GM18858 (cell line): ENCODE measurements around the gene CCDC33.

Source experiments
- ATAC-seq: cut with Tn5 transposase; IDR thresholded peaks from one replicate; pipeline ENCODE4 v1.9.1; 2021; ENCODE audit not compliant: unreplicated experiment

Gene CCDC33

DNA sequence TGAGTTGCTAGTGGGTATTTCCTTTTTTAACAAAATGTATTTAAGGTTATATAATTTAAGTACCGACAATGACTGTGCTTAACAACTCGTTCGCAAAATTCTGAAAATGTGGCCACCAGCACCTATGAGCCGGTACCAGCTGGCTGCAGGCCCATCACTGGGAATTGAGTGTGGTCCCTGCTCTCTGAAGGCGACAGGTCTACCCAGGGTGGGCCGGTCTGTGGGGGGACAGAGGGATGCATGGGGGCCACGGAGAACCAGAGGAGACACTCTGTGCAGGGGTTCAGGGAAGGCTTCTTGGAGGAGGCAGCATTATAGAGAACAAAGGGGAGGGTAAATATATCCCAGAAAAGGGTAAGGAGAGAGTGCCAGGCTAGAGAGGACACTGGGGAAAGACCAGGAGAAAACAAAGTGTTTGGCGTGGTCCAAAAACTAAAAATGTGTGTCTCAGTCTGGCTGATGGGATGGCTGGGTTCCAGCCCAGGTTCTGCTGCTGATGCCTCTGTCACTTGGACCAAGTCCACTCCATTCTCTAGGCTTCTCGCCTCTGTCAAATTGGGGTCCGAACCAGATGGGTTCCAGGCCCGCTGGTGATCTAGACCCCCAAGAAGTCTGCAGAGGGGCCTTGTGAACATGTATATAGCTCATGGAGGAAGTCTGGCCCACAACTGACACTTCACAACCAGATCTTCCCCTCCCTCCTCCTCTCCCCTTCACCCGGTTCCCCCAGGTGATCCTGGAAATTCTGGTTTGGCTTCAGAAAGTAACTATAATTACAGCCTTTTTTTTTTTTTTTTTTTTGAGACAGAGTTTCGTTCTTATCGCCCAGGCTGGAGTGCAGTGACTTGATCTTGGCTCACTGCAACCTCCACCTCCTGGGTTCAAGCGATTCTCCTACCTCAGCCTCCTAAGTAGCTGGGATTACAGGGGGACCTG, 142.0 kb downstream of the CCDC33 start:
- ATAC-seq = no peak

DNA sequence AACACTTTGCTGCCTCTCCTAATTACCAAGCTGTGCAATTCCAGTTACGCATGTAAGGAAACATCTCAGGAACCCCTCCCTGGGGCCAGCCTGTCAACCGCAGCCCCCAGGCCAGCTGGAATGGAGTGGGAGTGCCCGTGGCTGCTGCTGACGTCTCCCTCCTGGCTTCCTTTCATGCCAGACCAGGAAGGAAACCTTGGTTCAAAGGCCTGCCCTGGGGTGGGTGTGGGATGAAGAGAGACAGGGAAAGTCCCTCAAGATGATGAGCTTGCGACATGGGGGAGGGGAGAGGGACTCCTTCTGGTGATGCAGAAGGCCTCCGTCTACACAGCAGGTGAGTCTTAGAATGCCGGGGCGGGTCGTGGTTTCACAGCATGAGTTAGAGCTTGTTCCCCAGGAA, 142.7 kb downstream of the CCDC33 start:
- ATAC-seq = no peak

DNA sequence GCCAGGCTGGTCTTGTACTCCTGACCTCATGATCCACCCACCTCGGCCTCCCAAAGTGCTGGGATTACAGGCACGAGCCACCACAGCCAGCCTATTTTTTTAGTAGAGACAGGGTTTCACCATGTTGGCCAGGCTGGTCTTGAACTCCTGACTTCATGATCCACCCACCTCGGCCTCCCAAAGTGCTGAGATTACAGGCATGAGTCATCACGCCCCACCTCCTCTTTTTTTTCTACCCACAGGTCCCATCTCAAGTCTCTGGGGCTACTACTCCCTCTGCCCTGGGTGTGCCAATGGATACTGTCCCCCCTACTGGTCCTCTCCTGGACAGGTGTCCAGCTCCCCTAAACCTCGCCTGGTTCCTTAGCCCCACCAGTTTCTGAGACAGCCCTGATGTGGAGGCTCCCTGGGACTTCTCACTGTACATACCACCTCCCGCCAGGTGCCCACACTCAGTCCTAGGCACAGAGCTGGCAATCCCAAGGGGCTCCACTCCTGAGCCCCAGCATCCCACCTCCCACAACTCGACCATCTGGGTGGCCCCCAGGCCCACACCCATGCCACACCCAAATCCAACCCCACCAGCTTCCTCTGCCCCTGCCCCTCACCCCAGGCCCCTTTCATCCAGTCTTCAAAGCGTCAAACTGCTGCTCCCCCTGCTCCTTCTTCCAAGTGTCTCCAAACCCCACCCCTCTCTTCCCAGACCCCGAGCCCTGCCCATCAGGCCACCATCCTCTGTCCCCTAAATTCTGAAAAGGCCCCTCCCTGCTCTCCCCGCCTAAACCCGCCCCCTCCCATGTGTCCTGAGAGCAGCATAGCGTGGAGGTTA, 144.4 kb downstream of the CCDC33 start:
- ATAC-seq = no peak

DNA sequence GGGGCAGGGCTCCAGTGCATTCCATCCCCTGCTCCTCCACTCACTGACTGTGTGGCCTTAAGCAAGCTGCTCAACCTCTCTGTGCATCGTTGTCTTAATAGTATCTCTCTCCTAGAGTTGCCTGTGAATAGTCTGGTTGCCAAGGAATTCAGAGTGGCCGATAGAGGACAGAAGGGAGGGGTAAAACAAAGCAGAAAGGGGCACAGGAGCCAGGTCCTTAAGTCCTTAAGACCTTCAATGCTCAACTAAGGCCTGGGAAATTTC, 145.0 kb downstream of the CCDC33 start:
- ATAC-seq = no peak

DNA sequence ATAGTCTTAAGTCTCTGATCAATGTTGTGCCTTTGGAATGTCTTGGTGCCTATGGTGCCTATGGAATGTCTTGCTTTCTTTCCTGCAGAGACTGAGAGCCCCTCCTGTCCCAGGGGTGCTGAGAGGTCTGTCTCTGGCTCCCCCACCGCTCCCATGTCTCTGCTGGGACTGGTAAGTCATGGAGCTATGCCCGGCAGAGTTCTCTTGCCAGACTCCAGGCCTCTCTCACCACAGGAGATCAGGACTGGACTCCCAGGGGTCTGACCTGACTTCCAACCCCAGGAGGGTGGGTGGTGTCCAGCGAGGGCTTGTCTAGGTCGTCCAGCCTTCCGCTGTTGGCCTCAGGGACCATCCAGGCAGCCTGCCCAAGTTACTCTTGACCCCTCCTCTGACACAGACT, 145.4 kb downstream of the CCDC33 start:
- no peak for ATAC-seq

DNA sequence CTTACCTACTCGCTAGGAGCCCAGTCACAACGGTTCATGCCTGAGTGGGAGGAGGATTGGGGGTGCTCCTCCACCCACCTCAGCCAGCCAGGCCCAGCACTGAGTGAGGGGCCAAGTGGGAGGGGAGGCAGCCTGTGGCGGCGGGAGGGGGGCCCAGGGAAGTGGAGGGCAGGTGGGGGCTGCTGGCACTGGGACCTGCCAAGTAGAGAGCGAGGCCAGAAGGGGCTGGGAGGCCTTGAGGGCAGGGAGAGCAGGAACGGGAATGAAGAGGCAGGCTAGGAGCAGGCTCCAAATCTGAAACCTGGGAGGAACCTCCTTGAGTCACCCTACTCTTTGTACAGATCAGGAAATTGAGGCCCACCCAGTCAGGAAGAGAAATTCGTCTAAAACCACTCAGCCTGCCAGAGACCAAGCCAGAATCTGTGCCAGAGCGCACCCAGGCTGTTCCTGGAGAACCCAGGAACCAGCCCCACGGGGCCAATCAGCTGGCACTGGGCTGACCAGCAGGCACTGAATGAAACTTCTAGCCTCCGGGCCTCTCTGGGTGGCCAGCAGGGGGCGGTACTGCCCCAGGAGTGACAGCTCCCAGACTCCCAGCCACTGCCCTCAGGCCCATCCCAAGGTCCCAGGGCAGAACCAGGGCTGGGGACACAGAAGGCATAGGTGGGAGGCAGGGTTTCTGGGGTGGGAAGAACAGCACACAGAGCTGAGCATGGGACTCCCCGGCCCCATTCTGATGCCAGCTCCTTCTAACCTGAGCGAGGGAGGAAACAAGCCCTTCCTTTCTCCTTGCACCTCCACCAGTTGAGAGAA, 146.1 kb downstream of the CCDC33 start:
- ATAC-seq = no peak

DNA sequence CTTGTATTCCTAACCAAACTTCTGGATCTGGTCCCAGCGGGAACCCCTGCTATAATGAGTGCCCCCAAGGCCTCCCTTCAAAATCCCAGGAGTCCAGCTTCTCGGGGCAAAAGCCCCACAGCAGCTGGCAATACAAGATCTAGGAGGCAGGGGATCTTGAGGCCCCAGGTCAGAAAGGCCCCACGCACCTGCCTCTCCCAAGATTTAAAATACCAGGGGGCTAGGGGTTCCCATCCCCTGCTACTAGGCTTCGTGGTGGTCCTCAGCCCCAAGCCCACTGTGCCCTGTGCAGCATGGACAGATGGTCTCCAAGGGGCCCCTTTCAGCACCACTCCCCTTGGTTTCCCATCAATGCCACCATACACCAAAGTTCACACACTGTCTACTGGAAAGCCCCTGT, 147.2 kb downstream of the CCDC33 start:
- ATAC-seq = no peak

DNA sequence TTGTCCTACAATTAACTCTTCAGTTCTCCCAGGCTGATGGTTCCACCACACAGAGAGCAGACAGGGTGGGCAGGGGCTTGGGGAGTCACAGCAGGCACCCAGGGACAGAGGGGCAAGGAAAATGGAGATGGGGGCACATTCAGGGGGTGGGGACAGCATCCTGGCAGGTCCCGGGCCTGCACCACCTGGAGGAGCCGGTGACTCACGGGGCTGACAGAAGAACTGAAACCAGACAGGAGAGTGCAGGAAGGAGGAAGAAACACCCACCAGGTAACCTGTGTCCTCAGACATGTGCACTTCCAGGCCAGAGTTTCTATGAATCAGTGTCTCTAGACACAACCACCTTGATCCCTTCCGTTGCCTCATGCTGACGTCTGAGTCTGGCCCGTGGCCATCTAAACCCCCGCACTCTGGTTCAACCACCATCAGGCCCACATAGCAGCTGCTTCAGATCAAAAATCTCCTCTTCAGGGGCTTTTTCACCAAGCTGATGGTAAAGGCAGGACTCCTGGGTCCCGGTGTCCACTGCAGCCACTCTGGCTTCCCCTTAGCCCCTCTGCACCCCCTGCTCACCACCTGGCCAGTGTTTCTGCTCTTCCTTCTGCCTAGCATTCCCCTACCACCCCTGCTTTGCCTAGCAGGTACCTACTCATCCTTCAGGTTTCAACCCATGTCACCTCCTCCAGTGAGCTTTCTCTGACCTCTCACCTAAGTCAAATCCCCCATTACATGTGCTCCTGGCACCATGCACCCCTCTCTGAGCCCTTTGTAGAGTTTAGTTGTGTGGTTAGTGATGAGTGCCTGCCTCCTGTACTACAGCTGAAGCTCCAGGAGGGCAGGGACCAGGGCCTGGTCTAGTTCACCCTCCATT, 147.8 kb downstream of the CCDC33 start:
- peak; percentile 48 for ATAC-seq

DNA sequence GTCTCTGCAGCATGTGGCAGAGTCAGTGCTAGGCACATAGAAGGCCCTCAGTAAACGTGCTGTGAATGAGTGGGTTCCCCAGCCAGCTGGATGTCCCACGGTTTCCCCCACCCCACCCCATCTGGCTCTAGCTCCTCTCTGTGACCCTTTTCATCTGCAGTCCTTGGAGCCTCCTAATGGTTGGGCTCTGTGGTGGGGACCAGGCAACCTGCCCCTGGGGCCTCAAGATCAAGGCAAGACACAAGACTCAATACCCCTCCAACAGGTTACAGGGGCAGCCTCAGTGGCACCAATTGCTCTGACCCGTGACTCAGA, 148.4 kb downstream of the CCDC33 start:
- ATAC-seq = no peak

DNA sequence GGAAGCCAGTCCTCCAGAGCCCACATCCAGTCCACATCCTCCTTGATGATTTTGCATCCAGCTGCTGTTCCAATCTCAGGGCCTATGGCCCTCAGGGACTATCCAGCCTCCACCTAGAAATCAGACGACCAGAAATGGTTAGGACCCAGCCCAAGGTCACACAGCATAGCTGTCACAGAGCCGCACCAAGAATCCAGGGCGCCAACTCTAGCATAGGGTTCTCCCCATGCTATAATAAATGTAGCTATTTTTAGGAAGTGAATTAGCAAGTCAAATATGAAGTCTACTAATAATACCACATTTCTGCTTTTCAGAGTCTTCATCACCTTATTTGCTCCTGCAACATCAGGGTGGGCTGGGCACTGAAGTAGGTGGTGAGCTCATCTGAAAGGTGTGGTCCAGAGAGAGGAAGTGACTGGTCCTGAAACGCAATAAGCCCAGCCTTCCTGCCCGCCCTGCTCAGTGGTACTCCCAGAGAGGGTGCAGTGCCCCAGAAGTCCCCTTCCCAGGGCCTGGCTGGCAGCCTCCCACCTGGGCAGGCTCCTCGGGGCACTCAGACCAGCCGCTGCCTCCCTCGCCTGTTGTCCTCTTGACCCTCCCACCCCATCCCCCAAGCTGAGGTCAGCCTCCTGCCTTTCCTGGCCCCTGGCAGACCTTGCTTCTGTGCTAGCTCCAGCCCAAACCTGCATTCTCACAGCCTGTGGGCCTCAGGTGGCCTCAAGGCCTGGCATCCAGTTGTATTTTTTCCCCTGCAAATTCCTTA, 148.9 kb downstream of the CCDC33 start:
- ATAC-seq = peak; percentile 43

DNA sequence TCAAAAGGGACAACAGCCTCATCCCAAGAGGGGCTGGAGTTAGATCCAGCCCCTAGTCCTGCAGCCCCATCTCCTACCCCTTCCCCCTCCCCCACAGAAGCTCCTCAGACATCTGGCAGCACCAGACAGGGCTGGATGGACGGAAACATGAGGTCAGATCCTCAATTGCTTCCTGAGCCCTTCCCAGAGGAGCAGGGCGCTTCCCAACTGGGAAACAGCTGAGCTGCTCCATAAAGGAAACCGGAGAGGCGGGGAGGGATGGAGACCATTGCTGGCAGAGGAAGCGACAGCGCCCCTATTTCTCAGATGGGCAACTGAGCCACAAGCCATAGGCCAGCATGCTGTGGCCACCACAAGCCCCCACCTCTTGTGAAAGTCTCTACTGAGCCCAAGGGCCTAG, 149.6 kb downstream of the CCDC33 start:
- ATAC-seq = no peak
